Left ventricle myocardium inferior (tissue), 1 donor: ENCODE measurements around the gene RPL27A. TPM values are rescaled to one million over a fixed set of nuclear protein-coding genes. Genes with fewer than 3 reads are reported as not detected.

Experiments
- DNase-seq: peaks from one replicate; pipeline ENCODE4 v3.0.0-alpha.2; 2020
- H3K27ac ChIP-seq: fragments of 200-600 bp; replicated peaks from 2 replicates; pipeline ENCODE4 v1.8.0; 2021
- H3K27me3 ChIP-seq: fragments of 200-600 bp; 2 replicates; pipeline ENCODE4 v1.8.0; 2021; ENCODE audit warnings: low read depth
- H3K36me3 ChIP-seq: fragments of 200-600 bp; 2 replicates; pipeline ENCODE4 v1.8.0; 2021
- H3K4me1 ChIP-seq: fragments of 200-600 bp; 2 replicates; pipeline ENCODE4 v1.8.0; 2021
- H3K4me3 ChIP-seq: fragments of 200-600 bp; 2 replicates; pipeline ENCODE4 v1.8.0; 2021; ENCODE audit warnings: mild to moderate bottlenecking, moderate library complexity
- H3K9me3 ChIP-seq: fragments of 200-600 bp; replicated peaks from 2 replicates; pipeline ENCODE4 v1.8.0; 2021
- CTCF ChIP-seq: fragments of 200-600 bp; IDR thresholded peaks from 2 replicates; pipeline ENCODE4 v1.8.0; 2021; ENCODE audit warnings: antibody characterized with exemption, mild to moderate bottlenecking, borderline replicate concordance
- intact Hi-C: fragments of 100-400 bp; cut with micrococcal nuclease; formaldehyde crosslinking; loops from one replicate; pipeline ENCODE4 v1.11.0; 2022
- total RNA-seq: library from RNA; stranded (reverse); fragmentation: NEBNext Ultra II Directional; extraction: Animal tissue kit (Norgen Biotek cat#: 25700); gene quantifications from one replicate; pipeline ENCODE4 v1.2.1, GENCODE V29; 2021
- donor health status: DM: no; HTN: yes; CAD: no; lungs with severe emphysema.

Gene RPL27A
- total RNA-seq, 1 donor from 2014 or later: 597 TPM

GRCh38 chr11:8717876-8718753, 35.5 kb downstream of the RPL27A start:
- Histone ChIP-seq H3K36me3 (peaks cover 31% of the 10 kb centered on the region), H3K27me3 (no peaks in the 10 kb centered on the region), H3K4me3 (no peak overlapping the region), H3K4me1 (peaks cover 97% of the 10 kb centered on the region), H3K9me3 (no peaks in the 10 kb centered on the region), H3K27ac (peak overlapping the region; percentile 85)
- intact Hi-C loops: no loop called here
- TF ChIP-seq CTCF: no peak
- DNase-seq: peak; percentile 45

DNA sequence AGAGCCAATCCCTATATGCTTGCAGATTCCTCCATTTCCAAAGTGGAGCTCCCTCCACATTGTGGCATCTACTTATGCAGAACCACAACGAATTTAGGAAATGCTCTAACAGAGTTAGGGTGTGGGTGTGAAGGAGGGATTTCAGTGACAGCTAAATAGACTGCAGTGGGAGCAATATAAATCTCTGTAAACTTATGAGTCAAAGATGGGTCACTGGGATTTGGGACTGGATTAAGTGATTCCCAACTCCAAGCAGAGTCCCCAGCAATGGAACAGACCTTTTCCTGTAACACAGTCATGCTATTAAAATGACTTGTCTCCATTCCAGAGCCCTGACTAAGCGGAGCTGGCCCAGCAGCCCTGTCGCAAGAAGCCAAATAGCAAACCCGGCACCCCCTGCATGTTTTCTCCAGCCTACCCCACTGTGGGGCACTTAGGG, 36.6 kb downstream of the RPL27A start:
- Histone ChIP-seq H3K27ac (peak overlapping the region; percentile 85), H3K27me3 (no peaks in the 10 kb centered on the region), H3K9me3 (no peaks in the 10 kb centered on the region), H3K4me3 (no peak overlapping the region), H3K36me3 (peaks cover 25% of the 10 kb centered on the region), H3K4me1 (peaks cover 96% of the 10 kb centered on the region)
- intact Hi-C loops: no loop called here
- no peak for TF ChIP-seq CTCF
- peak; percentile 57 for DNase-seq

GRCh38 chr11:8719721-8720120, 37.1 kb downstream of the RPL27A start:
- H3K27me3 ChIP-seq: no peaks in the 10 kb centered on the region
- intact Hi-C loops: no loop called here
- no peak overlapping the region for H3K4me3 ChIP-seq
- TF ChIP-seq CTCF: no peak
- H3K4me1 ChIP-seq: peaks cover 96% of the 10 kb centered on the region
- no peaks in the 10 kb centered on the region for H3K9me3 ChIP-seq
- no peak for DNase-seq
- peaks cover 25% of the 10 kb centered on the region for H3K36me3 ChIP-seq
- peak overlapping the region; percentile 85 for H3K27ac ChIP-seq

DNA sequence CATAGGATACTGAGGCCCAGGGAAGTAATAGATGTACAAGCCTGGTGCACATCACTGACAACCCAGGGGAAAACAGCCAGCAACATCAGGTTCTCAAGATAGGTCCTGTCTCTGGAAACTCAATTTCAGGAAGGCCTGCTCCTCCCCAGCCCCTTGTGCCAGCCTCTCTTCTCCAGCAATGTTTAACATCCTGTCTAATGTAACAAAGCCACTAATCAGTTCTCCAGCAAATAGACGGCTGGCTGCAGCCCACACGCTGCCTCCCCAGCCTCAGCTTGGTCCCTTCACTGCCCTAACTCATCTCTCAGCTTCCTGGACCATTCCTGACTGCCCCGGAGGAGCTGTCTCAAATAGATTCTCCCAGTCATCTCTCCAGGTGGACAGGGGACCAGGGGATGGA, 37.8 kb downstream of the RPL27A start:
- Histone ChIP-seq H3K4me1 (peaks cover 92% of the 10 kb centered on the region), H3K27me3 (no peaks in the 10 kb centered on the region), H3K9me3 (no peaks in the 10 kb centered on the region), H3K36me3 (peaks cover 25% of the 10 kb centered on the region), H3K27ac (peak overlapping the region; percentile 85), H3K4me3 (no peak overlapping the region)
- TF ChIP-seq CTCF: no peak
- intact Hi-C loops: no loop called here
- no peak for DNase-seq

DNA sequence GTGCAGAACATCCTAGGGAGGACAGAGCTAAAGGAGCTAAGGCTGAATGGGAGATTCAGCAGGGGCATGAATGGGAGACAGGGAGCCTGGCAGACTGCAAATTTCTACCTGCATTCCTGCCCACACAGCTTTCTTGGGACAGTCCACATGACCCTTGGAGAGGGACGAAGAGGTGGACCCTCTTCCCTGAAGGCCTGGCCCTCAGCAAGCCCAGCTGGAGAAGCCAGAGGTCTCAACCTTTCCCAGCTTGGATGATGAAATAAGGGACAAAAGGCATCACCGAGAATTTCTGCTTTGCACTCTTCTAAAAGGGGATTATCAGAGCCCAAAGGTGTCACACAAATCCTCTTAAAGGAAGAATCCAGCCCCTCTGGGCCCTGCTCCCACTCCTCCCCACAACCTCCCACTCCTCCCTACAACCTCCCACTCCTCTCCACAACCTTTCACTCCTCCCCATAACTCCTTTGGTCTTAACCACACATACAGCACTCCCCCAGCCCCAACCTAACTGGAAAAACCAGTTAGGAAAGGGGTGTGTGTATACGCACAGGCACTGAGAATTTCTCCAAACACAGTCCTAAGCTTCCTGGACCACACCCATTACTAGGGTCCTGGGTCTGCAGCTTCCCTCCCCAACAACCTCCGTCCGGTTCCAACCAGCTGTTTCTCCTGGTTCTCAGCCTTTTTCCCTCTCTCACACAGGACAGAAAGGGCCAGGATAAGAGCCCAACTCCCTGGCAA, 38.4 kb downstream of the RPL27A start:
- Histone ChIP-seq H3K27ac (peak overlapping the region; percentile 85), H3K9me3 (no peaks in the 10 kb centered on the region), H3K4me3 (no peak overlapping the region), H3K4me1 (peaks cover 85% of the 10 kb centered on the region), H3K36me3 (peaks cover 26% of the 10 kb centered on the region), H3K27me3 (no peaks in the 10 kb centered on the region)
- no peak for TF ChIP-seq CTCF
- intact Hi-C loops: no loop called here
- no peak for DNase-seq
